ENCODE results near the gene PIEZO2.
A peak's percentile ranks its signal among the peaks of the same experiment; 100 is the strongest.

The PIEZO2 gene

DNA sequence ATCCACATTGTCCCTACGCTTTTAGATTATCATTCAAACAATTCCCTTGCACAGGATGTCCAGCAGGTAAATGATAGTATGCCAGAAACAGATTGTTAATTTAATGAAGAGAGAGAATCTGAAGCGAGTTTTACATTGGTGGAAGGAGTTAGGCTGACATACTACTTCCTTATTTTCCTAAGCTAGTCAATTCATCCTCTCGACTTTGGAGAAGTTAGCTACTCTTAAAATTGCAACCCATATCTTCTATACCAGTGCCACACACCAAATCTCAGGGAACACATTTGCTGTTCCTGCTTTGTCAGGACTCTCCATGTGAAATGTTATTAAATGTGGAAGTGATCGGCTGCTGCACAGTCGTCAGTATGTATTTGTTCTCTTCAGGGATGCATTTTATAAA is 374.3 kb downstream of the PIEZO2 start:
- DNase-seq (ENCODE audit: low spot score), result no peak
- TF ChIP-seq, protein P1, sequence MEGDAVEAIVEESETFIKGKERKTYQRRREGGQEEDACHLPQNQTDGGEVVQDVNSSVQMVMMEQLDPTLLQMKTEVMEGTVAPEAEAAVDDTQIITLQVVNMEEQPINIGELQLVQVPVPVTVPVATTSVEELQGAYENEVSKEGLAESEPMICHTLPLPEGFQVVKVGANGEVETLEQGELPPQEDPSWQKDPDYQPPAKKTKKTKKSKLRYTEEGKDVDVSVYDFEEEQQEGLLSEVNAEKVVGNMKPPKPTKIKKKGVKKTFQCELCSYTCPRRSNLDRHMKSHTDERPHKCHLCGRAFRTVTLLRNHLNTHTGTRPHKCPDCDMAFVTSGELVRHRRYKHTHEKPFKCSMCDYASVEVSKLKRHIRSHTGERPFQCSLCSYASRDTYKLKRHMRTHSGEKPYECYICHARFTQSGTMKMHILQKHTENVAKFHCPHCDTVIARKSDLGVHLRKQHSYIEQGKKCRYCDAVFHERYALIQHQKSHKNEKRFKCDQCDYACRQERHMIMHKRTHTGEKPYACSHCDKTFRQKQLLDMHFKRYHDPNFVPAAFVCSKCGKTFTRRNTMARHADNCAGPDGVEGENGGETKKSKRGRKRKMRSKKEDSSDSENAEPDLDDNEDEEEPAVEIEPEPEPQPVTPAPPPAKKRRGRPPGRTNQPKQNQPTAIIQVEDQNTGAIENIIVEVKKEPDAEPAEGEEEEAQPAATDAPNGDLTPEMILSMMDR (IDR thresholded peaks at IDR 0.05; ENCODE audit: extremely low read depth, missing control alignments), result no peak

DNA sequence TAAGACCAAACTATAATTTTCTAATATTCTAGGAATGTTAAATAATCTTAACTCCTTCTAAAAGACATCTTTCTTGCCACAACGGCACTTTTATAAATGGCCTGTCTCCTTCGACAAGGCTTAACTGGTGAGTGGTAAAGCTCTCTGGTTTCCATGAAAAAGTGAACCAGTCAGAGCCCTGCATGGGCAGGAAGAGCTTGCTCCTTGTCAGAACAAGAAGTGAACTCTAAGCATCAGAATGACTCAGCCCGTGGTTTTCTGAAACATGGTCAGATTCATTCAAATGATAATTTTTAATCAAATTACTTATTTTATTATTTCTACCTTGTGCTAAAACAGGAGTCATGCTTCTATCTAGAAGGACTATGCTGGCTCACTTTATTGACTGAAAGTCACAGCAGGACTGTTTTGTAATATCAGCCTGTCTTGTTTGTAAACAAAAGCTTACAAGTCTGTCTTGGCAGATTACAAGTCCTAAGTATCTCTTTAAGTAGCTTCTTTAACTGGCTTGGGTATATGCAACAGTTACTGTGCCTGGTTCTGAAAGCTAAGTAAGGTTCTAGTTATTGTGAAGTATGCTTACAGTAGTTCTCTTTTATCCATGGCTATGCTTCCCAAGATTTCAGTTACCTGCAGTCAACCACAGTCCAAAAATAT is 378.2 kb downstream of the PIEZO2 start:
- DNase-seq (ENCODE audit: low spot score), result peak; percentile 25
- TF ChIP-seq, protein P1 (IDR thresholded peaks at IDR 0.05; ENCODE audit: extremely low read depth, missing control alignments), result no peak

DNA sequence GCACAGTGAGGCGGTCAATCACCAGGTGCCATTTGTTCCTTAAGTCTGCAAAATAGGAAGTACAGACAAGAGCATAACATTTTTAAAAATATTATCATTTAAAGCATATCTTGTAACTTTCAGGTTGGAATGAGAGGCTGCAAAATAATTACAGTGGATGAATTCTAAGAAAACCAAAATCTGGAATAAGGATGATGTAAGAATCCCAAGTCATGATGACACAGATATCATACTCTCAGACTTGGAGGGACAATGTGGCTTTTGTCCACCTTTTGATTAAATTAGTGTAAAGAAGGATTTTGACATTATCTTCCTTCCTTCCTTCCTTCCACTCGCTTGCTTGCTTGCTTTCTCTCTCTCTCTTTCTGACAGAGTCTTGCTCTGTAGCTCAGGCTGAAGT is 379.1 kb downstream of the PIEZO2 start:
- TF ChIP-seq, protein P1 (IDR thresholded peaks at IDR 0.05; ENCODE audit: extremely low read depth, missing control alignments), result no peak
- no peak for DNase-seq (ENCODE audit: low spot score)

DNA sequence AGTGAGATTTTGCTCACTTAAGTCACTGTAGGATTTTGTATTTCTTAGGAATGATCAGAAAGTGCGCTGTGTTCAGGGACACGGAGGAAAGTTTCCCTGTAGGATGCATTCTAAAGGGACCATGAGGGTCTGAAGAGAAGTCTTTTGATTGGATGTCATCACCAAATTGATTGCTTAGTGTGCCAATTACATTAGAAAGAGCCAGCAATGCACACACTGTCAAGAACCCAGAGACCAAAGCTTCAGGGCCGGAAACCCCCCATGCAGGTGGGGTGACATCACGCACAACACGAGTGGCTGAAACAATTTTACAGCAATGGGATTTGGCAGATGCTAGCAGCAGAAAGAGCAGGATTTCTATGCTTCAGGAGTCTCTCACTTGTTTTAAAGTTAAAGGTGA is 381.1 kb downstream of the PIEZO2 start:
- TF ChIP-seq, protein P1 (IDR thresholded peaks at IDR 0.05; ENCODE audit: extremely low read depth, missing control alignments), result no peak
- no peak for DNase-seq (ENCODE audit: low spot score)

DNA sequence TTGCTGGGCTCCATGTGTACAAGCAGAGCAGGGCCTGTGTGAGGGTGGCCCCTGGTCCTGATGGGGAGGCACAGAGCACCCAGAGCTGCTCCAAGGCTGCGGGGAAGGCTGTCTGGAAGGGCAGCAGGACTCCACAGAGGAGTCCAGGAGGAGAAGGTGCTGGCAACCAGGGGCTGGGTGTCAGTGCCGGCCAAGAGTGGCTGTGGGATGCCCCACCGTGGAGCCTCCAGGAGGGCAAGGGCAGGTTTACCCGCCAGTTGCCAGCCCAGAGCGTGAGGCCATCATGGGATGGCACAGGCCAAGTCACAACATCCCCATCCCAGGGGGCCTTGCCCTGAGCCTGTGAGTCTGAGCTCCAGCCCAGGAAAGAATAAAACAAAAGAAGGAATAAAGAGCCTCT is 381.7 kb downstream of the PIEZO2 start:
- TF ChIP-seq, protein P1 (IDR thresholded peaks at IDR 0.05; ENCODE audit: extremely low read depth, missing control alignments), result no peak
- DNase-seq (ENCODE audit: low spot score), result no peak

DNA sequence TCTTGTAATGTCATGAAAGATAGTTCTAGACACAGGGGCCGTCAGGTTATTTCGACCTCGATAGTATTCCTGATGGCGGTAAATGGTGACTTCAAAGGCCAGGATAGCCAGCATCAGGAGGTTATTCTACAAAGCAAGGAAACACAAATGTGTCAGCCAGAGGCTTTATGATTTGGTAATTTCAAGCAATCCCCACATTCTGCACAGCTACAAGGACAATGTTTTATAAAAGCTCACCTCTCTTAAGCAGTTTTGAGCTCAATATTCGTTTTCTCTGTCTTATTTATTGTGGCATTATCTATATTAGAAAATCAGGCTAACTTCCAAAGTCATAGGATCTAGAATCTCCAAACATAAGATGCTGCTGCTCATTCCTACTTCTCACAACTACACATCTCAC is 388.4 kb downstream of the PIEZO2 start:
- no peak for DNase-seq (ENCODE audit: low spot score)
- TF ChIP-seq, protein P1 (IDR thresholded peaks at IDR 0.05; ENCODE audit: extremely low read depth, missing control alignments), result no peak

DNA sequence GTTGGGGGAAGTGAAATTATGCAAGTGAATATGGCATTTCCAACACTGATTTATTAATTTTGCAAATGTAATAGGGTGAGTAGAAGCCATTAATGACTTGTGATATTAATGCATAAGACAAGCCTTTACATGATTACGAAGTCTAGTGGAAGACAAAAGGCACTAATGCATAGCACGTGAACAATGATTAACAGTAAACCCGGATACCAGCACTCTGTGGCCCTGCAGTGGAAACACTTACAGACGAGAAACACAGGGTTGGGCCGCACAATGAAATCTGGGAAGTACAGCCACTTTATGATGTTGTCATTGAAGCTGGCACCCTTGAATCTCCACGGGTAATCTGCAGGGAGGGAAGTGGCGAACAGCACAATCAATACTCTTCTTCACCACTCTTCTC is 390.1 kb downstream of the PIEZO2 start:
- no peak for DNase-seq (ENCODE audit: low spot score)
- TF ChIP-seq, protein P1 (IDR thresholded peaks at IDR 0.05; ENCODE audit: extremely low read depth, missing control alignments), result no peak
